ENCODE results near the gene PCSK4.
A peak's percentile ranks its signal among the peaks of the same experiment; 100 is the strongest.
"Not testable (repeated sequence)": the region's sequence is repeated elsewhere in the genome, so short reads cannot be mapped to it uniquely, and the experiment has no call there.

Gene PCSK4

DNA sequence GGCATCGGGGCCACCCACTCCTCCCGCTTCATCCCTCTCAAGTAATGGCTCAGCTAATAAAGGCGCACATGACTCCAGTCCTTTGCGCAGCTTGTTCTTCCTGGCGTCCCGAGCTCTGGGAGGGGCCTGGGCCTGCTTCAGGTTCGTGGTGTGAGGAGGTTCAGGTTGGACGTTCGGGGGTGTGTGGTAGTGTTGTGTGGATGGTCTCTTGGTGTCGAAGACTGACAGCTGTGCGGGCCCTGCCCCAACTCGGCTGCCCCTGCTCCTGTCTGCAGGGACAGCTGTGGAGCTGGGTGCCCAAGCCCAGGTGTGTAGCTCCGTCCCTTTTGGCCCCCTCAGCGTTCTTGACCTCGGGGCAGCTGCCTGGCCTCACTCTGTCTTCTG lies 49.7 kb downstream of the PCSK4 start:
- TF ChIP-seq CTCF (IDR thresholded peaks at IDR 0.05; ENCODE audit: control insufficient read depth, insufficient read depth, low read depth, low read length, missing control alignments), result no peak
- H3K4me3 ChIP-seq (ENCODE audit: control insufficient read depth, low read depth, low read length), result no peak overlapping the region
- no peak for DNase-seq (ENCODE audit: low read depth)

GRCh38 chr19:1439525-1440417 lies 50.4 kb downstream of the PCSK4 start:
- not testable (repeated sequence) for DNase-seq (ENCODE audit: low read depth)
- H3K4me3 ChIP-seq (ENCODE audit: control insufficient read depth, low read depth, low read length), result peak overlapping the region; percentile 92

- no peak for TF ChIP-seq CTCF (IDR thresholded peaks at IDR 0.05; ENCODE audit: control insufficient read depth, insufficient read depth, low read depth, low read length, missing control alignments)
- H3K4me3 ChIP-seq (ENCODE audit: control insufficient read depth, low read depth, low read length), result peak overlapping the region; percentile 92
- DNase-seq (ENCODE audit: low read depth), result no peak
Observed at GRCh38 chr19:1438933-1439354, 51.2 kb downstream of the PCSK4 start.

DNA sequence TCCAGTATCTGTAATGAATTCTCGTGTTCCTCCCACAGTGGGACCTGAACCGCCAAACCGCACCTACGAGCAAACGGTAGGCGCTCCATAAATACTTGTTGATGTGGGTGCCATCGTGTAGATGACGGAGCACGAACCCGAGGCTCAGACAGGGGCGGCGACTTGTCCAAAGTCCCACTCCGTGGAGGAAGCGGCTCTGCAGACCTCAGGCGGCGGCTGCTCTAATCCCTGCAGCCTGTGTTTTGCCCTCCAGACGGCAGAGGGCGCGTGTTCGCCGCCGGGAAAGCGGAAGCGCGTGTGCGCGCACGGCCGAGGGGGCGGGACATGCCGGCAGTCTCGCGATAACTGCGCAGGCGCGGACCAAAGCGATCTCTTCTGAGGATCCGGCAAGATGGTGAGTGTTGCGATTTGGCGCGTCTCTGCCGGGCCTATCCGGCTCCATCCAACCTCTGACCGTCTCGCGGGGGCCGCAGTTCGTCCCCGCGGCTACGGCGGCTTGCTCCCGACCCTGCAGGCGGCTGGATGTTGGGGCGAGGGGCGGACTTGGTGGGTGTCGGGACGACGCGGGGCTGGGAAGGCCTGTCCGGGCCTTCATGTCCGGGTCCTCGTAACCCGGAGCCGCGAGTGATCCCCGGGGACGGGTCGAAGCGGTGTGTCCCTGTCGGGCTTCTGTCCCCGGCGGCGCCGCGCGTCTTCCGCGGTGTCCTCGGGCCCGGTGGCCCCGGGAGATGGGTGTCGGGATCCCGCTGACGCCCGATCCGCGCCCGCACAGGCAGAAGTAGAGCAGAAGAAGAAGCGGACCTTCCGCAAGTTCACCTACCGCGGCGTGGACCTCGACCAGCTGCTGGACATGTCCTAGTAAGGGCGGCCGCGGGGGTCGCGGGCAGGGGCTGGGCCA lies 51.9 kb downstream of the PCSK4 start, which contains the start of gene RPS15:
Gene RPS15 (plus strand): TSS at position 362 of the 898 bp plus-strand sequence. CDS start 30 bp downstream, at position 392.
- peak; percentile 94 for TF ChIP-seq CTCF (IDR thresholded peaks at IDR 0.05; ENCODE audit: control insufficient read depth, insufficient read depth, low read depth, low read length, missing control alignments)
- DNase-seq (ENCODE audit: low read depth), result peak; percentile 80

GRCh38 chr19:1437609-1438008 lies 52.5 kb downstream of the PCSK4 start:
- DNase-seq (ENCODE audit: low read depth), result no peak
- H3K4me3 ChIP-seq (ENCODE audit: control insufficient read depth, low read depth, low read length), result no peak overlapping the region
- no peak for TF ChIP-seq CTCF (IDR thresholded peaks at IDR 0.05; ENCODE audit: control insufficient read depth, insufficient read depth, low read depth, low read length, missing control alignments)

More for the DNA sequence above, 51.9 kb downstream of the PCSK4 start, which contains the start of gene RPS15:
- peak within 1 kb of the TSS; percentile 92 for H3K4me3 ChIP-seq (ENCODE audit: control insufficient read depth, low read depth, low read length)

DNA sequence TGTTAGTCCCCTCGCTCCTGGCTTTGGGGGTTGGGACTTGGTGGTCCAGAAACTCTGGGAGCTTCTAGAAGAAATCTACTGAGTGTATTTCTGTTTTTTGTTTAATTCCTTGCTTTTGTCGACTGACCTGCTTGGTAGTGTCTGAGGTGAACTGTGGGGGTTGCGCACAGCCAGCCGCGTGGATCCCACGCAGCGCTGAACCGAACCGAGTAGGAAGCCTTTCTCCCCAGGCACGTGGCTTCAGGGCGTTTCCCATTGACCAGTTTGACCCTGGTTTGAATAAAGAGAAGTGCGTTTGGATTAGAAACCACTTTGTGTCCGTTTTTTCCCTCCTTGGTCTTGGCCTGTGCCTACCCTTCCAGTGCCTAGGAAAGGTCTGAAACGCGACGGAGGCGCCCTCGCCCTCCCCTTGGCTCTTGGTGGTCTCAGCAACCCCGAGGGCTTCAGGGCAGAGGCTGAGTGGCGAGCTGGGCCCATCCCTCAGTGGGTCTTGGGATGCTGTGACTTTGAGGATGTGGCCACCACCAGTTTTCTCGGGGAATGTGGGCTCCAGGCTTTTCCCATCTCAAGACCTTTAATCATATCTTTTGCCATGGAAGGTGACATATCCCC lies 54.7 kb downstream of the PCSK4 start:
- no peak for TF ChIP-seq CTCF (IDR thresholded peaks at IDR 0.05; ENCODE audit: control insufficient read depth, insufficient read depth, low read depth, low read length, missing control alignments)
- DNase-seq (ENCODE audit: low read depth), result no peak
- H3K4me3 ChIP-seq (ENCODE audit: control insufficient read depth, low read depth, low read length), result no peak overlapping the region

Measured in AG09309 (cell line).